Thyroid gland (tissue), 4 donors: ENCODE measurements around the gene FOXD4L3.
"Not testable (repeated sequence)": the region's sequence is repeated elsewhere in the genome, so short reads cannot be mapped to it uniquely, and the experiment has no call there.

Experiments
- CTCF ChIP-seq, 6 experiments: fragments of 200-600 bp in 3 of 6; fragments of 450-650 bp in 3 of 6; sonication (generic) in 3 of 6; IDR thresholded peaks; one replicate each; pipeline ENCODE4 v1.5.1; 2016 to 2019; ENCODE audit warnings: antibody characterized with exemption in 6 of 6, mild to moderate bottlenecking in 2 of 6, inconsistent platforms in 1 of 6, moderate library complexity in 1 of 6
- POLR2A ChIP-seq, 2 donors: fragments of 450-650 bp; IDR thresholded peaks; one replicate each; pipeline ENCODE4 v1.6.1; 2017; ENCODE audit warnings: antibody characterized with exemption in 2 of 2, mild to moderate bottlenecking in 2 of 2, moderate library complexity in 1 of 2

GRCh38 chr9:68307127-68307526 lies 4.5 kb downstream of the FOXD4L3 start:
- not testable (repeated sequence) for TF ChIP-seq CTCF, POLR2A (IDR thresholded peaks at IDR 0.05)
